ENCODE results near the gene EFNA5.

- TF ChIP-seq EZH2 (IDR thresholded peaks at IDR 0.05; ENCODE audit: low read length) (no peak), CTCF (optimal IDR thresholded peaks at IDR 0.05 in 1 of 3, IDR thresholded peaks at IDR 0.05 in 1 of 3, conservative IDR thresholded peaks at IDR 0.05 in 1 of 3; ENCODE audit: extremely low read depth in 1 of 3, insufficient read depth in 2 of 3, low read length in 3 of 3) (no peak)
These were observed 94.6 kb downstream of the EFNA5 start for GRCh38 chr5:107576155-107576554.

All from keratinocyte (primary cell).